SHP77 treated with DMSO at 0.1 percent for 48 hours (cell line): ENCODE measurements around the gene C19orf47.
"Not testable (repeated sequence)": the region's sequence is repeated elsewhere in the genome, so short reads cannot be mapped to it uniquely, and the experiment has no call there.

Experiments used
- DNase-seq: peaks from one replicate; lab custom pipeline; 2025; lab: John Stamatoyannopoulos, UW

The C19orf47 gene

DNA sequence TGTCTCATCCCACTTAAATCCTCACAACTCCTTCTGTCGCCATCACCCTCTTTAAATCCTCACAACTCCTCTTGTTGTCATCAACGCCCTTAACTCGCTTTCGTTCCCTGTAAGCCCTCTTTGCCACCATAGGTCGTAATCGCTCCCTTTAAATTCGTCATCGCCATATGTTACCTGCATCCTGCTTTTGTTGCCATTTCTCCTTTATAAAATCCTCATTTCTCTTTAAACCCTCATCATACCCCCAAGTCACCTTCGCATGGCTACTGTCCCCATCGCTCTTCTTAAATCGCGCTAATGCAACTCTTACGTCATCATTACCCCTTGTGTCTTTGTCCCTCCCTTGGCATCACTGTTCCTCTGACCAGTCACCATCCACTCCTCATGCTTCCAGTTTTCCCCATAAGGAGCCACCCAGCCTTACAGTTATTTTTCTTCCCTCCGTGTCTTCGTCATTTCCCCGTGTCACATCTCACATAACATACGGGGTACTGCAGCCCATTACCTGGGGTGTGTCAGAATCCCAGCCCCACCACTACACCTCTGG lies 837 bp upstream of the C19orf47 start:
- peak; percentile 36 for DNase-seq

DNA sequence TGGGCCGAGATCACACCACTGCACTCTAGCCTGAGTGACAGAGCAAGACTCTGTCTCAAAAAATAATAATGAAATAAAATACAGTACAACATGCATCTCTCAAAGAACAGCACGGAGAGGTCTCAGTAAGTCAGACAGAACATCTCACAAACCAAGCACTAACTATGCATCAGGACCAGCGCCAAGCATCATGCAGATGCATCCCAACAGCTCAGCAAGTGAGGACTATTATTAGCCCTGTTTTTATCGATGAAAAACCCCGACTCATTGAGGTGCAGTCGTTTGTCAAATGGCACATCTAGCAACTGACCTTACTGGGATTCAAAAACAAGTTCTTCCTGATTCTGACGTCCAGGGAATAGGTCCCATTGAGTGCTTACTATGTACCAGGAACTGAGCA lies 3.8 kb downstream of the C19orf47 start:
- DNase-seq, result no peak

DNA sequence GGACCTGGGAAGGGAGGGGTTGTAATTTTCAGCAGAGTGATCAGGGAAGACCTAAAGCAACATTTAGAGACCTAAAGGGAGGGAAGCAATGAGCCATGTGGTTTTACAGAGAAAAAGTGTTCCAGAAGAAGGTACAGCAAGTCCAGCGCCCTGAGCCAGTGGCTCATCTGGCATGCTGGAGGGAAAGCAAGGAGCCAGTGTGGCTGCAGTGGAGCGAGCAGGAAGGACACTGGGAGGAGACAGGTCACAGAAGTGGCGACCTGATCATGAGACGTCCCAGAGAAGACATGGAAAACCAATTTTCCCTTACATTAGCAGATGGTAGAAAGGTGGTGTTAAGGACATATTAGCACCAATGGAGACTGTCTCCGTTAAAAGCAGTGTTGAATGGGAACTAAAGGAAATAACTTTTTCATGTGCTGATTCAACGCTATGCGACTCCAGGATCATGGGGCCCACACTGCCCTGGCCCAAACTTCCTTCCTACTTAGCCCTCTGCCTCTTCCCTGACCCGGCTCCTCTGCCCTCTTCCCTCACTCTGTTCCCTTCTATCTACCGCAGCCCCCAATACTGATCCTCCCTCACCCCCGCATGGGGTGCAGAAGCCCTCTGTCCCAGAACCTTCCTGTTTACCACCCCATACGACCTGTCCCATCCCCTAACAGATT lies 5.4 kb downstream of the C19orf47 start:
- DNase-seq, result no peak

- no peak for DNase-seq
Measured at GRCh38 chr19:40341601-40342482, 6.4 kb downstream of the C19orf47 start.

- DNase-seq, result no peak
Measured at GRCh38 chr19:40339018-40339728, 9.0 kb downstream of the C19orf47 start.

- DNase-seq, result no peak
Measured at GRCh38 chr19:40337594-40337993, 10.6 kb downstream of the C19orf47 start.

DNA sequence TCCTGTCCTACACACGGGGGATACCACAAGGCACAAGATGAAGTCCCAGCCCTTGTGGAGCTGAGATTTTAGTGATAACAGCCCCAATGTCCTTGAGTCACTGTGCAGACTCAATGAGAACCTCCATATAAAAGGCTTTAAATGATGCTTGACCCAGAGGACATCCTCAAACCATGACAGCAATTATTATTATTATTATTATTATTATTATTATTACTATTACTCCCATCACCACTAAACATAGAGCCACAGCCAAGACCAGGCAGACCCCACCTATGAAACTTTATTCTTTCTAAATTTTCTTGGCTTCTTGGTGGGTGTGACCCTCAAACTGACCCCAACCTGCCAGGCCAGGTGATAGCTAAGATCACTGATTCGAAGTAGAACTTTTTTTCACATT lies 11.1 kb downstream of the C19orf47 start:
- no peak for DNase-seq

GRCh38 chr19:40336601-40336900 lies 11.6 kb downstream of the C19orf47 start:
- no peak for DNase-seq

DNA sequence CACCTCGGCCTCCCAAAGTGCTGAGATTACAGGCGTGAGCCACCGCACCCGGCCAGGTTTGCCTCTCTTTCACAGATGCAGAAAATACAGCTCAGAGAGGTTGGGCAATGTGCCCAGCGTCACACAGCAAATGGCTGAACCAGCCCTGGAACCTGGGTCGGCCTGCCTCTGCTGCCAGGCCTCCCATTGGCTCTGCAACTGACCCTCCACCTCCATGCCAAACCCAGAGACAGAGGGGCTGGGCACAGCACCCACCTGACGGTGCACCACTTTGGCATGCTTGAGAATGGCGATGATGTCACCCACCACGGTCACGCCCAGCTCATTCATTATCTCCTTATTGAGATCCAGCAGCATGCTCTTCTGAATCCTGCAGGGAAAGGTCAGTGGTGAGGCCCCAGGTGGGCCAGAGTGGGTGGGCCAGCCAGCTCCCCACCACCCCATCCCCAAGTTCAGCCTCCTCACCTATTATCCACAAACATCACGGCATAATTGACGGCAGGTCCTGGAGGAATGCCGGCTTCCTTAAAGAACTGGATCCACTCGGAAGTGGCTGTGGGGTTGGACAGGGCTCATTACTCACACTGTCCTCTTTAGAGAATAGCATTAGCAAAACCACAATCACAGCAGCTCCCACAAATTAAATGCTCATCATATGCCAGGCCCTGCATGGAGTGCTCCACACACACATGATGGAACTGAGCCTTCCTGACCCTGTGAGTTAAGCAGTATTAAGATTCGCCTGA lies 12.2 kb downstream of the C19orf47 start:
- no peak for DNase-seq

- DNase-seq, result no peak
Measured at GRCh38 chr19:40335101-40335500, 13.1 kb downstream of the C19orf47 start.

GRCh38 chr19:40333083-40333482 lies 15.1 kb downstream of the C19orf47 start:
- not testable (repeated sequence) for DNase-seq

- DNase-seq, result no peak
Measured at GRCh38 chr19:40332669-40333068, 15.5 kb downstream of the C19orf47 start.

DNA sequence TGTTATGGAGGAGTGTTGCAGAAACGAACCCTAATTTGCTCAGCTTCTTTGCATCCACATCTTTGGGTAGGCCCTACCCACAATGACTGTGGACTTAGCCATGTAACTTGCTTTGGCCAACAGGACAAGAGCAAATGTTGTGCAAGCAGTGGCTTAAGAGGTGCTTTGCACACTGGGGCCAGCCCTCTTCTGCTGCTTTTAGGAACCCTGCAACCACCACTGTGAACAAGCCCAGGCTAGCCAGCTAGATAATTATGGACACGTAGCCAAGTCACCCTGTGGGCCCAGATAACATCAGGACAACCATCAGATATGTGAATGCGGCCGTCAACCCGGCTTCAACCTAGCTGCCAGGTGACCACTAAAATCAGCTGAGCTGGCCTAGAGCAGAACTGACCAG lies 17.1 kb downstream of the C19orf47 start:
- no peak for DNase-seq

- DNase-seq, result no peak
Measured at GRCh38 chr19:40326201-40326600, 22.0 kb downstream of the C19orf47 start.

DNA sequence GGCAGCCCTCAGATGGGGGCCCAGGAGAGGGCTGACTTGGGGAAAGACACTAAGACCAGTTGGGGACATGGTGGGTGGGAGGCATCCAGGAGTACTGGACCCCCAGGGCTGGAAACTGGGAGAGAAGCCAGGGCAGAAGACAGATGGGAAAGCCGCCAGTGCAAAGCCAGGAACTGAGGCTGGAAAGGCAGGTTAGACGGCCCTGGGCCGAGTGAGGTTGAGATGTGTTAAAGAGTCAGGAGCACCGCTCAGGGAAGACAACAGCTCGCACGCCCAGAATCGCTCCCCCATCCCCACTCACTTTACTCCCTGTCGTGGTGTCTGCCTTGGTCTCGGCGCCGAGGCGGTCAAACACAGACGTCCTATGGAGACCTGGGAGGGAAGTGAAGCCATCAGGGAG lies 24.5 kb downstream of the C19orf47 start:
- DNase-seq, result no peak

GRCh38 chr19:40322951-40323615 lies 25.1 kb downstream of the C19orf47 start:
- DNase-seq, result no peak

GRCh38 chr19:40322271-40322610 lies 26.0 kb downstream of the C19orf47 start:
- DNase-seq, result no peak

DNA sequence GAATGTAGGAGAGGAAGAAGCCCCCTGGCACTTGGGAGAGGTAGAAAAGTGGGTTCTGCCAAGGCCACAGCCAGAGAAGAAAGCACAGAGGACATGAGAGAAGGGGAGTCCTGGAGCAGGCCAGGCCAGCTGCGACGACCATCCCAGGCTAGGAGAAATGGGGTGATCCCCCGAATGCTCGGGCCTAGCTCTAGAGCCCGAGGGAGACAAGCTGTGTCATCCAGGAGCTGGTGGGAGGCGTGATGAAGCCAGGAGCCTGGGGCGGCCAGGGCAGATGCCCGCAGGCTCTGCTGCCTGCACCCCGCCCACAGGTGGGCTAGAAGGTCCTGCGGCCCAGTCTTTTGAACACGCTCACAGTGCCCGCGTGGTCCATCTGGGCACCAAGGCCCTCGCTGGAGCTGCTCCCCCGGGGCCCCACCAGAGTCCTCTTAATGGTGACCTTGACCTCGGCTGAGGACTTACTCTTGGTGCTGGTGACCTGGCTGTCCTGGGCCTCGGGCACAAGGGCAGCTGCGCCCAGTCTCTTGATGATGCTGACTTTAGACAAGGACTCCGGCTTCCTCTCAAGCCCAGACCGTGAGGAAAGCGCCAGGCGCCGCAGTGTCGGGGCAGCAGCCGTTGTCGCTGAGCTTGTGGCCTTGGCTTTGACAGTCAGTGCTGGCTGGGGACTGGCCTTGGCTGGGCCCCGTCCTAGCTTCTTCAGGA lies 26.5 kb downstream of the C19orf47 start:
- no peak for DNase-seq

DNA sequence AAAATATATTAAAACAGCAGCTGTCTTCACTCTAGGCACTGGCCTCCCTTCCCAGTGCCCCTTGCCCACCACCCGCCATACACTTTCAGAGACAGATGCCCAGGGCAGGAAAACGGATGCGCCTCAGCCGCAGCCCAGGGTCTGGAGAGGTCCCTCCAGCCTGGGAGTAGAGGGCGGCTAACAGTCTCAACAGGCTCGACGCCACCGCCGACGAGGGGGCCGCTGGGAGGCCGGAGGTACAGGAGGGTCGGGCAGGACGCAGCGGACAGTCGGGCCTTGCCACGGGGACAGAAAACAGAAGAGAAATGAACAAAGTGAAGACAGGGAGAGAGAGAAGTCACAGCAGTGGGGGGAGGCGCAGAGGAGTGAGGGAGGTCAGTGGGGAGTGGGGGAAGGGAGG lies 27.1 kb downstream of the C19orf47 start:
- no peak for DNase-seq

DNA sequence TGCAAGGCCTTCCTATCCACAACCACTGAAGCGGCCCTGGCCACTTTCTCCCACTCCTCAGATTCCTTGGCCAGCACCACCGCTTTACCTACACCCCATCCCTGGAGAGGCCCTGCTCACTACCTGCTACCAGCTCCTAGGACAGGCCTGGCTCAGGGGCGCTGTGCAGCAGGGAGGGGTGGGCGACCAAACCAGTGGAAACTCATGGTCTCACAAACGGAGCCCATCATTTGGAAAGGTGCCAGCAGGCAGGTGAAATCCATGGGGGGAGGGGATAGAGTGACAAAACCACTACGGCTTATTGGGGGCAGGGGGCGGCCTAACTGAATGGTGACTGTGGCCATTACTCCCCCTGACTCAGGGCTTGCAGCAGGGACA lies 27.6 kb downstream of the C19orf47 start:
- DNase-seq, result no peak

DNA sequence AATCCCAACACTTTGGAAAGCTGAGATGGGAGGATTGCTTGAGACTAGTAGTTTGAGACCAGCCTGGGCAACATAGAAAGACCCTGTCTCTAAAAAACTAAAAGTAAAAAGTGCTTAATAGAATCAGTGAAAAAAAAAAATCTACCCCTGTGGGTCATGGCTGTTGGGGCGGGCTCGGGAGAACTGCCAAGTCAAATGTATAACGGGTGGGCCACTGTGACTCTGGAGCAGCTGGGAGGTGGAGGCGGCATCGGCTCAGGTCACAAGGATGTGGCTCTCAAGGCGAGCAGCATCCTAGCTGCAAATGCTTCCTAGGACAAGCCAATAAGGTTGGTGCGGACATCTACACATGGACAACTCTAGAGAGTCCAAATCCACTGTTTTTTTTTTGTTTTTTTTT lies 30.9 kb downstream of the C19orf47 start:
- DNase-seq, result no peak
